ENCODE data around the gene SSX3. TPM values are rescaled to one million over a fixed set of nuclear protein-coding genes. Genes with fewer than 3 reads are reported as not detected.

SSX3 gene
- total RNA-seq, 1 donor from 2014 or later: not detected

DNA sequence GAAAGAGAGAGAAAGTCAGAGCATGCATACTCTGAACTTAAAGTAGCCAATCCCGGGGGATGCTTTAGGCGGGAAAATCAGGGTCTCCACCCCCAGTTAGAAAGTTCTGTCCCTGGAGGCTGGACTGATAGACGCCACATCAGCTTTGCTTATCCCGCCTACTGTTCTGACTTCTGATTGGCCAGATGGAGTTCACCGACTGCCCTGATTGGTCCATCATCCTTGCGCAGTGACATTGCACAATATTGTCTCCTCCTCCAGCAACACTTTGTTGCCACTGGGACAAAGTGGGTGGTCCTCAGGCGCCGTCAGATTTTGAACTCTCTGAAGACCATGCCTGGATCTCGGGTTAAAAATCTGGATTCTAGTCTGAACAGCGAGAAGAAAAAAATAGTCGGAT, 50.3 kb downstream of the SSX3 start:
- H3K4me3 Mint-ChIP-seq (ENCODE audit: unreplicated experiment): no peak overlapping the region
- H3K27ac Mint-ChIP-seq (ENCODE audit: unreplicated experiment): no peak overlapping the region
- no peaks in the 10 kb centered on the region for H3K27me3 Mint-ChIP-seq (ENCODE audit: unreplicated experiment)
- no peaks in the 10 kb centered on the region for H3K9me3 Mint-ChIP-seq (ENCODE audit: unreplicated experiment)
- H3K36me3 Mint-ChIP-seq (ENCODE audit: low read depth, unreplicated experiment): no peaks in the 10 kb centered on the region
- no peak for DNase-seq (ENCODE audit: low spot score)
- no peak for TF ChIP-seq CTCF (IDR thresholded peaks at IDR 0.05; ENCODE audit: unreplicated experiment)
- no peaks in the 10 kb centered on the region for H3K4me1 Mint-ChIP-seq (ENCODE audit: unreplicated experiment)

Other genes starting within 250 kb of the SSX3 start
- gene SPACA5B, start 226.1 kb downstream of the SSX3 start, total RNA-seq (ENCODE audit: unreplicated experiment): not detected
- gene SSX5, start 159.9 kb downstream of the SSX3 start, total RNA-seq (ENCODE audit: unreplicated experiment): not detected
- not detected for gene SSX1, start 101.3 kb downstream of the SSX3 start, total RNA-seq (ENCODE audit: unreplicated experiment)
- gene SSX4, start 26.8 kb upstream of the SSX3 start, total RNA-seq (ENCODE audit: unreplicated experiment): not detected
- gene SSX4B, start 55.3 kb upstream of the SSX3 start, total RNA-seq (ENCODE audit: unreplicated experiment): not detected
- 21.7 TPM for gene SLC38A5, start 113.6 kb upstream of the SSX3 start, total RNA-seq (ENCODE audit: unreplicated experiment)
- 38.4 TPM for gene FTSJ1, start 119.5 kb upstream of the SSX3 start, total RNA-seq (ENCODE audit: unreplicated experiment)
- 9.4 TPM for gene PORCN, start 152.3 kb upstream of the SSX3 start, total RNA-seq (ENCODE audit: unreplicated experiment)
- 66.0 TPM for gene EBP, start 165.1 kb upstream of the SSX3 start, total RNA-seq (ENCODE audit: unreplicated experiment)
- 12.5 TPM for gene TBC1D25, start 183.0 kb upstream of the SSX3 start, total RNA-seq (ENCODE audit: unreplicated experiment)
- gene RBM3, start 217.8 kb upstream of the SSX3 start, total RNA-seq (ENCODE audit: unreplicated experiment): 252 TPM
- gene WDR13, start 240.8 kb upstream of the SSX3 start, total RNA-seq (ENCODE audit: unreplicated experiment): 73.8 TPM

Data from endothelial cell (in vitro differentiated cells).